Measurements from ENCODE around the gene IMMP2L. TPM values are rescaled to one million over a fixed set of nuclear protein-coding genes. Genes with fewer than 3 reads are reported as not detected.
"Not testable (repeated sequence)": the region's sequence is repeated elsewhere in the genome, so short reads cannot be mapped to it uniquely, and the experiment has no call there.

The IMMP2L gene
- total RNA-seq, 2 donors from 2014 or later: 10.5 to 17.4 TPM

DNA sequence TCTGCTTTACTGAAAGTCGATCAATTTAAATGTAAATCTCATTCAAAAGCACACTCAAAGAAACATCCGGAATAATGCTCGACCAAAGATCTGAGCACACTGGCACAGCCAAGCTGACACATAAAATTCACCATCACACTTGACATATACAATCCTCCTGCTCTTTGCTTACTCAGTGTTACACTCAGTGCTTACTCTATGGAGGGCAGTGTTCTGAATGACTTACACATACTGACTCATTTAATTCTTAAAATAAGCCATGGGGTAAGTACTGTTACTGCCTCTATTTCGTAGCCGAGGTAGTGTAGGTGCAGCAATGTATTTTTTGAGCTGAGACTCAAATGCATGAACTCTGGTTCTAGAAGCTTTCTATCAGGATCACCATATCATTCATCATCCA is 892.9 kb downstream of the IMMP2L start:
- H3K9me3 ChIP-seq: no peaks in the 10 kb centered on the region
- 93 to 98% methylated on average over 5 of the region's 5 CpGs for WGBS, 2 donors
- H3K36me3 ChIP-seq (replicated peaks in 1 of 2; ENCODE audit: insufficient read depth in 1 of 2, low read depth in 2 of 2): no peaks in the 10 kb centered on the region
- H3K4me1 ChIP-seq: no peaks in the 10 kb centered on the region
- intact Hi-C loops (cut with DNase I): no loop called here
- DNase-seq: no peak
- no peak overlapping the region for H3K27ac ChIP-seq
- ATAC-seq: no peak
- TF ChIP-seq, protein P1, sequence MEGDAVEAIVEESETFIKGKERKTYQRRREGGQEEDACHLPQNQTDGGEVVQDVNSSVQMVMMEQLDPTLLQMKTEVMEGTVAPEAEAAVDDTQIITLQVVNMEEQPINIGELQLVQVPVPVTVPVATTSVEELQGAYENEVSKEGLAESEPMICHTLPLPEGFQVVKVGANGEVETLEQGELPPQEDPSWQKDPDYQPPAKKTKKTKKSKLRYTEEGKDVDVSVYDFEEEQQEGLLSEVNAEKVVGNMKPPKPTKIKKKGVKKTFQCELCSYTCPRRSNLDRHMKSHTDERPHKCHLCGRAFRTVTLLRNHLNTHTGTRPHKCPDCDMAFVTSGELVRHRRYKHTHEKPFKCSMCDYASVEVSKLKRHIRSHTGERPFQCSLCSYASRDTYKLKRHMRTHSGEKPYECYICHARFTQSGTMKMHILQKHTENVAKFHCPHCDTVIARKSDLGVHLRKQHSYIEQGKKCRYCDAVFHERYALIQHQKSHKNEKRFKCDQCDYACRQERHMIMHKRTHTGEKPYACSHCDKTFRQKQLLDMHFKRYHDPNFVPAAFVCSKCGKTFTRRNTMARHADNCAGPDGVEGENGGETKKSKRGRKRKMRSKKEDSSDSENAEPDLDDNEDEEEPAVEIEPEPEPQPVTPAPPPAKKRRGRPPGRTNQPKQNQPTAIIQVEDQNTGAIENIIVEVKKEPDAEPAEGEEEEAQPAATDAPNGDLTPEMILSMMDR (IDR thresholded peaks at IDR 0.05): no peak
- TF ChIP-seq POLR2A (IDR thresholded peaks at IDR 0.05): no peak
- H3K27me3 ChIP-seq: no peaks in the 10 kb centered on the region
- no peak overlapping the region for H3K4me3 ChIP-seq

DNA sequence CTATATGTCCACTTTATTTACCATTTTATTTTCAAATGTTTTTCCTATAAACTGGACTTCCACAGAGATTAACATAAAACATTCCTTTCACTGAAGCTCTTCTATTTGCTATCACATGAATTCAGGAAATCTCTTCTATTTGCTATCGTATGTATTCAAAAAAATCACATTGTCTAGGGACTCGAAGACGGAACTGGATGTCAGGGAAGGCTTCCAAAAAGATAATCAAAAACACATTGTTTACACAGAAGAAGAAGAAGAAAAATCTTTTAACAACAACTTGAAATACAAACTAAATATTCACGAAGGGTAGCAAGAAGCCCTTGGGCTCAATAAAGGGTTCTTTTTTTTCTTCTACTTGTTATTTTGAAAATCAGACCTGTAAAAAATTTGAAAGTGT is 897.5 kb downstream of the IMMP2L start:
- intact Hi-C loops (cut with DNase I): no loop called here
- Histone ChIP-seq H3K27me3 (no peaks in the 10 kb centered on the region), H3K9me3 (peaks cover 0 to 10% (median 0%) of the 10 kb centered on the region in 3 donors), H3K4me3 (no peak overlapping the region), H3K36me3 (replicated peaks in 1 of 2; ENCODE audit: insufficient read depth in 1 of 2, low read depth in 2 of 2) (no peaks in the 10 kb centered on the region), H3K27ac (no peak overlapping the region), H3K4me1 (no peaks in the 10 kb centered on the region)
- TF ChIP-seq, protein P1 (IDR thresholded peaks at IDR 0.05): no peak
- TF ChIP-seq POLR2A (IDR thresholded peaks at IDR 0.05): no peak
- DNase-seq (no peak), ATAC-seq (no peak)
- 90 to 93% methylated on average over 4 of the region's 4 CpGs for WGBS, 2 donors

DNA sequence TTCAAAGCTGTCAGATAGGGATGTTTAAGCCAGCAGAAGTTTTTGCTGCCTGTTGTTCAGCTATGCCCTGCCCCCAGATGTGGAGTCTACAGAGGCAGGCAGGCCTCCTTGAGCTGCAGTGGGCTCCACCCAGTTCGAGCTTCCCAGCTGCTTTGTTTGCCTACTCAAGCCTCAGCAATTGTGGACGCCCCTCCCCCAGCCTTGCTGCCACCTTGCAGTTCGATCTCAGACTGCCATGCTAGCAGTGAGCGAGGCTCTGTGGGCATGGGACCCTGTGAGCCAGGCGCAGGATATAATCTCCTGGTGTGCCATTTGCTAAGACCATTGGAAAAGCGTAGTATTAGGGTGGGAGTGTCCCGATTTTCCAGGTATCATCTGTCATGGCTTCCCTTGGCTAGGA is 901.7 kb downstream of the IMMP2L start:
- WGBS, 2 donors: 90% methylated on average over 7 of the region's 7 CpGs
- DNase-seq; intact Hi-C loops (cut with DNase I); H3K27me3 ChIP-seq; H3K4me3 ChIP-seq; H3K36me3 ChIP-seq (replicated peaks in 1 of 2; ENCODE audit: insufficient read depth in 1 of 2, low read depth in 2 of 2); H3K4me1 ChIP-seq; ATAC-seq; H3K27ac ChIP-seq: not testable (repeated sequence)
- peaks cover 0 to 10% (median 0%) of the 10 kb centered on the region in 3 donors for H3K9me3 ChIP-seq

DNA sequence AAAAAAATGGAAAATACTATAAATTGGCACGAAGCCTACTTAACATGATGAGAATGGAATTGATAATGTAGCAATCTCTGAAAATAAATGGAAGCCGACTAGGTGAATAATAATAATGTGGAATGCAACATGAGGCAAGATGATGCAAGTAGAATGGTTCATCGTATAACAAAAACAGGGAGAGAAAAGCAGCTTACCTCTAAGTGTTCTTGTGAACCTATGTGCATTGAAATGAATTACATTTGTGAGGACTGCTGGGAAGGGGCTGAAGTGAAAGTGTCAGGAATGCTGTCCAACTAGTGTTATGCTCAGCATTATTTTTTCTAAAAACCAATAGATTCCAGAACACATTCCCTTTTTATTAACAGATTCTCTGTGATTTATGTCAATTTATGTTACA is 912.0 kb downstream of the IMMP2L start:
- no peaks in the 10 kb centered on the region for H3K4me1 ChIP-seq
- no peaks in the 10 kb centered on the region for H3K36me3 ChIP-seq (replicated peaks in 1 of 2; ENCODE audit: insufficient read depth in 1 of 2, low read depth in 2 of 2)
- H3K27ac ChIP-seq: no peak overlapping the region
- H3K27me3 ChIP-seq: no peaks in the 10 kb centered on the region
- H3K9me3 ChIP-seq: no peaks in the 10 kb centered on the region
- H3K4me3 ChIP-seq: no peak overlapping the region
- ATAC-seq (no peak), DNase-seq (no peak)
- TF ChIP-seq, protein P1 (IDR thresholded peaks at IDR 0.05): no peak
- TF ChIP-seq POLR2A (IDR thresholded peaks at IDR 0.05): no peak
- WGBS, 2 donors: 59 to 74% methylated on average over 3 of the region's 3 CpGs
- intact Hi-C loops (cut with DNase I): no loop called here

DNA sequence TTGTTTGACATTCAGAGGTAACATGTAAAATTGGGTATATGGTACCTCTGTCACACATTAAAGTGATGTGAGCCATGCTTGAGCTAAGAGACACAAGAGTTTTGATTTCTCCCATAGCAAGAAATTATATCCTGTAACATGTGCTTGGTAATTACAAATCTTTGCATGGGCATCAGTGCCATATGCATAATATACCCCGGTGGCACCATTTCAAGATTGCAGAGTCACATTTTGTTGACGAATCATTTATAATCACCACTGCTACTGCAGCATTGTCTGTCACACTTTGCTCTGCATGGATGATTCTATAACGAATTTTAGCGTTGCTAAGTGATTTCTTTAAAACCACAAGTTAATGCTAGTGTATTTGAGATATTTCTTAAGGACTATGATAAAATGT is 915.0 kb downstream of the IMMP2L start:
- no peaks in the 10 kb centered on the region for H3K4me1 ChIP-seq
- intact Hi-C loops (cut with DNase I): no loop called here

More for the DNA sequence above, 915.0 kb downstream of the IMMP2L start:
- Histone ChIP-seq H3K27ac (no peak overlapping the region), H3K4me3 (no peak overlapping the region), H3K36me3 (replicated peaks in 1 of 2; ENCODE audit: insufficient read depth in 1 of 2, low read depth in 2 of 2) (no peaks in the 10 kb centered on the region), H3K27me3 (no peaks in the 10 kb centered on the region), H3K9me3 (no peaks in the 10 kb centered on the region)
- WGBS, 2 donors: 77 to 81% methylated on average over 4 of the region's 4 CpGs
- ATAC-seq: no peak
- DNase-seq: no peak
- TF ChIP-seq, protein P1 (IDR thresholded peaks at IDR 0.05): no peak
- TF ChIP-seq POLR2A (IDR thresholded peaks at IDR 0.05): no peak

Measured in body of pancreas (tissue), 4 donors.